Ishikawa (cell line): ENCODE data around the gene WWOX.

Source experiments
- CREB1 ChIP-seq: IDR thresholded peaks from 2 replicates; pipeline ENCODE4 v1.6.1; 2012; ENCODE audit warnings: low read depth
- EGR1 ChIP-seq: IDR thresholded peaks from 2 replicates; pipeline ENCODE4 v1.6.1; 2012
- MAX ChIP-seq: IDR thresholded peaks from 2 replicates; pipeline ENCODE4 v1.6.1; 2012

DNA sequence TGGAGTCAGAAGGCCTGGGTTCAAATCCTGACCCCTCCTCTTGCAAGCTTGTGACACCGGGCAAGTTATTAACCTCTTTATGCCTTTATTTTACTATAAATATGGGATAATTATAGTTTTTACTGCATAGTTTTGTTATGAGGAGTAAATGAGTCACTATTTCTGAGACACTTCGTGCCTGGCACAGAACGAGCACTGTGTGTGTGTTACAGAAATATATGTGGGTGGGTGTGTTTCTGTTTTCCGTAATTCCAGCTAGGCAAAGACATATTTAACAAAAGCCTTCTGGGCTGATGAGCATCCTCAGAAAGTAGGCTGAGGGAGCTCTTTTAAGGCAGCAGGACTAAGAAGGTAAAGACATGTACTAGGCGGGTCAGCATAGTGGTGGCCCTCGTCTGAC, 1083.2 kb downstream of the WWOX start:
- no peak for TF ChIP-seq MAX
- TF ChIP-seq CREB1 = no peak
- no peak for TF ChIP-seq EGR1
